Loucy (cell line): Measurements from ENCODE around the gene TBC1D22A.

Source experiments
- H2AFZ ChIP-seq: fragments of 200-600 bp; sonication (generic); 2 replicates; pipeline ENCODE4 v1.6.0; 2016; ENCODE audit warnings: antibody characterized with exemption, mild to moderate bottlenecking, low read length, moderate library complexity
- H3F3A ChIP-seq: fragments of 200-600 bp; 2 replicates; pipeline ENCODE4 v1.6.0; 2016; ENCODE audit warnings: antibody characterized with exemption, low read depth, mild to moderate bottlenecking
- H3K27me3 ChIP-seq: fragments of 200-600 bp; sonication (generic); 2 replicates; pipeline ENCODE4 v1.6.1; 2014; ENCODE audit warnings: low read length, mild to moderate bottlenecking; ENCODE audit not compliant: insufficient read depth, poor library complexity, severe bottlenecking
- H3K36me3 ChIP-seq: fragments of 200-600 bp; sonication (generic); 2 replicates; pipeline ENCODE4 v1.6.1; 2016; ENCODE audit warnings: low read length; ENCODE audit not compliant: insufficient read depth
- H3K4me1 ChIP-seq: fragments of 200-600 bp; sonication (generic); 2 replicates; pipeline ENCODE4 v1.5.1; 2014; ENCODE audit warnings: low read length, mild to moderate bottlenecking; ENCODE audit not compliant: insufficient read depth, poor library complexity, severe bottlenecking
- H3K4me2 ChIP-seq: fragments of 200-600 bp; sonication (generic); 2 replicates; pipeline ENCODE4 v1.6.0; 2014; ENCODE audit warnings: antibody characterized with exemption, low read length, low read depth, mild to moderate bottlenecking; ENCODE audit not compliant: poor library complexity, severe bottlenecking
- H3K4me3 ChIP-seq: fragments of 200-600 bp; sonication (generic); 2 replicates; pipeline ENCODE4 v1.5.1; 2014; ENCODE audit warnings: low read length, mild to moderate bottlenecking, mixed read lengths; ENCODE audit not compliant: poor library complexity, severe bottlenecking
- H3K79me2 ChIP-seq: fragments of 200-600 bp; sonication (generic); 2 replicates; pipeline ENCODE4 v1.6.1; 2014; ENCODE audit warnings: low read length; ENCODE audit not compliant: insufficient read depth
- H3K9ac ChIP-seq: fragments of 200-600 bp; sonication (generic); 2 replicates; pipeline ENCODE4 v1.6.0; 2014; ENCODE audit warnings: mild to moderate bottlenecking, low read depth, low read length, moderate library complexity; ENCODE audit not compliant: poor library complexity, severe bottlenecking
- H3K9me2 ChIP-seq: fragments of 200-600 bp; sonication (generic); replicated peaks from 2 replicates; pipeline ENCODE4 v1.6.1; 2016; ENCODE audit warnings: low read depth, low read length, mixed read lengths
- H3K9me3 ChIP-seq: fragments of 200-600 bp; sonication (generic); 2 replicates; pipeline ENCODE4 v1.6.1; 2014; ENCODE audit warnings: mild to moderate bottlenecking, antibody characterized with exemption, low read length, low read depth; ENCODE audit not compliant: insufficient read depth
- H4K20me1 ChIP-seq: fragments of 200-600 bp; sonication (generic); 2 replicates; pipeline ENCODE4 v1.6.0; 2014; ENCODE audit warnings: antibody characterized with exemption, low read length, mild to moderate bottlenecking; ENCODE audit not compliant: insufficient read depth, poor library complexity, severe bottlenecking
- CTCF ChIP-seq: fragments of 200-600 bp; sonication (generic); conservative IDR thresholded peaks from 2 replicates; pipeline ENCODE4 v1.5.1; 2014; ENCODE audit warnings: mild to moderate bottlenecking, antibody characterized with exemption, low read length
- EZH2phosphoT487 ChIP-seq: fragments of 200-600 bp; IDR thresholded peaks from 2 replicates; pipeline ENCODE4 v1.6.1; 2018; ENCODE audit warnings: antibody characterized with exemption, mild to moderate bottlenecking, moderate library complexity, borderline replicate concordance

The TBC1D22A gene

GRCh38 chr22:47007496-47007895, 245.0 kb downstream of the TBC1D22A start:
- Histone ChIP-seq H3K36me3 (peaks cover 27% of the 10 kb centered on the region; the same call in 1 of the 2 replicates), H3F3A (no peaks in the 10 kb centered on the region), H3K79me2 (no peaks in the 10 kb centered on the region), H3K27me3 (no peaks in the 10 kb centered on the region), H3K4me3 (no peak overlapping the region), H4K20me1 (no peaks in the 10 kb centered on the region), H3K4me1 (no peaks in the 10 kb centered on the region), H2AFZ (no peak overlapping the region), H3K9me3 (no peaks in the 10 kb centered on the region), H3K4me2 (no peak overlapping the region), H3K9ac (no peak overlapping the region), H3K9me2 (no peaks in the 10 kb centered on the region)
- TF ChIP-seq EZH2phosphoT487, result no peak
- no peak for TF ChIP-seq CTCF

GRCh38 chr22:47008208-47008885, 245.9 kb downstream of the TBC1D22A start:
- no peak overlapping the region for H2AFZ ChIP-seq
- no peak overlapping the region for H3K4me3 ChIP-seq
- H3K9me2 ChIP-seq, result no peaks in the 10 kb centered on the region
- H3K4me1 ChIP-seq, result peaks cover 3% of the 10 kb centered on the region
- H3K27me3 ChIP-seq, result no peaks in the 10 kb centered on the region
- TF ChIP-seq CTCF (no peak), EZH2phosphoT487 (no peak)
- H3K36me3 ChIP-seq, result peaks cover 27% of the 10 kb centered on the region; the same call in 1 of the 2 replicates
- H3F3A ChIP-seq, result no peaks in the 10 kb centered on the region
- H3K9ac ChIP-seq, result no peak overlapping the region
- no peaks in the 10 kb centered on the region for H4K20me1 ChIP-seq
- no peaks in the 10 kb centered on the region for H3K9me3 ChIP-seq
- H3K79me2 ChIP-seq, result no peaks in the 10 kb centered on the region
- H3K4me2 ChIP-seq, result no peak overlapping the region

GRCh38 chr22:47009304-47010101, 247.1 kb downstream of the TBC1D22A start:
- no peak overlapping the region for H3K4me3 ChIP-seq
- no peaks in the 10 kb centered on the region for H3K9me3 ChIP-seq
- no peaks in the 10 kb centered on the region for H3F3A ChIP-seq
- H3K9ac ChIP-seq, result no peak overlapping the region
- H2AFZ ChIP-seq, result no peak overlapping the region
- no peaks in the 10 kb centered on the region for H3K9me2 ChIP-seq
- H4K20me1 ChIP-seq, result no peaks in the 10 kb centered on the region
- peaks cover 5% of the 10 kb centered on the region for H3K4me1 ChIP-seq
- peaks cover 20% of the 10 kb centered on the region; the same call in 1 of the 2 replicates for H3K36me3 ChIP-seq
- H3K4me2 ChIP-seq, result no peak overlapping the region
- H3K27me3 ChIP-seq, result no peaks in the 10 kb centered on the region
- TF ChIP-seq EZH2phosphoT487, result no peak
- no peak for TF ChIP-seq CTCF
- no peaks in the 10 kb centered on the region for H3K79me2 ChIP-seq
